ENCODE measurements around the gene MPHOSPH10.
"Not testable (repeated sequence)": the region's sequence is repeated elsewhere in the genome, so short reads cannot be mapped to it uniquely, and the experiment has no call there.

The MPHOSPH10 gene

GRCh38 chr2:71130152-71130904 is at the start of gene MPHOSPH10, which contains the start of gene MCEE:
MPHOSPH10 (plus strand) TSS chr2:71130634; CDS start chr2:71130666, 32 bp downstream.
MCEE (minus strand) TSS chr2:71130229; CDS start chr2:71130219, 10 bp downstream.
- peak; percentile 90 for DNase-seq

GRCh38 chr2:71082402-71083252 is 47.8 kb upstream of the MPHOSPH10 start:
- DNase-seq: no peak

GRCh38 chr2:71083297-71083696 is 47.1 kb upstream of the MPHOSPH10 start:
- not testable (repeated sequence) for DNase-seq

GRCh38 chr2:71083752-71084312 is 46.6 kb upstream of the MPHOSPH10 start:
- DNase-seq: peak; percentile 29

- not testable (repeated sequence) for DNase-seq
These were observed 45.0 kb upstream of the MPHOSPH10 start for GRCh38 chr2:71085325-71086003.

- DNase-seq: not testable (repeated sequence)
These were observed 41.0 kb upstream of the MPHOSPH10 start for GRCh38 chr2:71089475-71089874.

GRCh38 chr2:71091808-71092207 is 38.6 kb upstream of the MPHOSPH10 start:
- not testable (repeated sequence) for DNase-seq

- not testable (repeated sequence) for DNase-seq
These were observed 37.8 kb upstream of the MPHOSPH10 start for GRCh38 chr2:71092491-71093260.

- peak; percentile 76 for DNase-seq
These were observed 30.1 kb upstream of the MPHOSPH10 start for GRCh38 chr2:71100195-71100964.

- no peak for DNase-seq
These were observed 28.8 kb upstream of the MPHOSPH10 start for GRCh38 chr2:71101656-71102055.

- DNase-seq: no peak
These were observed 27.3 kb upstream of the MPHOSPH10 start for GRCh38 chr2:71102981-71103681.

- DNase-seq: no peak
These were observed 26.6 kb upstream of the MPHOSPH10 start for GRCh38 chr2:71103809-71104208.

GRCh38 chr2:71106463-71106862 is 24.0 kb upstream of the MPHOSPH10 start:
- not testable (repeated sequence) for DNase-seq

- no peak for DNase-seq
These were observed 22.3 kb upstream of the MPHOSPH10 start for GRCh38 chr2:71108091-71108490.

GRCh38 chr2:71113843-71114242 is 16.6 kb upstream of the MPHOSPH10 start:
- DNase-seq: no peak

- no peak for DNase-seq
These were observed 13.4 kb upstream of the MPHOSPH10 start for GRCh38 chr2:71117063-71117462.

GRCh38 chr2:71120195-71120594 is 10.2 kb upstream of the MPHOSPH10 start:
- DNase-seq: no peak

- DNase-seq: no peak
These were observed 9.0 kb upstream of the MPHOSPH10 start for GRCh38 chr2:71121479-71121878.

- no peak for DNase-seq
These were observed 7.8 kb upstream of the MPHOSPH10 start for GRCh38 chr2:71122387-71123298.
